ENCODE measurements around the gene ARL5C. TPM values are rescaled to one million over a fixed set of nuclear protein-coding genes. Genes with fewer than 3 reads are reported as not detected.

The ARL5C gene, protein sequence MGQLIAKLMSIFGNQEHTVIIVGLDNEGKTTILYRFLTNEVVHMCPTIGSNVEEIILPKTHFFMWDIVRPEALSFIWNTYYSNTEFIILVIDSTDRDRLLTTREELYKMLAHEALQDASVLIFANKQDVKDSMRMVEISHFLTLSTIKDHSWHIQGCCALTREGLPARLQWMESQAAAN
- not detected in 2 replicates for total RNA-seq

DNA sequence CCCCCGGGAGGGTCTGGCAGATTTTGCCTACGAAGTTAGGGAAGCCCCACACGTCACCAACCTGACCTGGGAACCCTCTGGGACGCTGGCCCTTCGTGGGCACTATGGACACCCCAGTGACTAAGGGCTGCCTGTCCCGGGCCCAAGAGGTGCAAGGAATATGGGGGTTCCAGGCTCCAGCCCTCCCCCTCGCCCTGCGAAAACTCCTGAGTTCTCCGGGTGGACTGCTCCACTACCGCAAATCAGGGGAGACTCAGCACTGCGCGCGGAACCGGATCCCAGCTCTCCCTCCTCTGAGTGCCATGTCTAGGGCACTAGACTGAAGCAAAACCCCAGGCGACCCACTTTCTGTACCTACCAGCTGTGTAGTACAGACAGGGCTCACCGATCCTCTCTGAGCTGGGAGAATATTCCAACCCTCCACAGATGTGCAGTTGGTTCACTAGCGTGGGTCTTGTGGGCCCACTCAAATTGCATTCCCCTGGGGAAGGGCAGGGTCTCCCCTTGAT lies at the start of gene ARL5C:
Gene ARL5C, minus strand, starts transcription at position 321 of the 509 bp plus-strand sequence. CDS start 401 bp downstream, outside the sequence.
- no peak for DNase-seq (ENCODE audit: extremely low read depth, low read depth, low spot score)

DNA sequence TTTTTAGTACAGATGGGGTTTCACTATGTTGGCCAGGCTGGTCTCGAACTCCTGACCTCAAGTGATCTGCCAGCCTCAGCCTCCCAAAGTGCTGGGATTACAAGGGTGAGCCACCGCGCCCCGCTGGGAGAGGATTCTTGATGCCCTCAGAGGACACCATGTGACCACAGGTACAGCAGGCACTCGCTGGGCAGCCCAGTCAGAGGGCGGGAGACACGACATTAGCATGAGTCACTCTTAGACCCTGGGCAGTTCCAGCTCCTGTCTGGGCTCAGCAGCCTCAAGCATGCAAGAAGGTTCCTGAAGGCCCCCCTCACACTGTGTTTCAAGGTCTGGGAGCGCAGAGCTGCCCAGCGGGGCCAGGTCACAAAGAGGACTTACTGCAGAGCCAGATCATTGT lies 47.9 kb upstream of the ARL5C start:
- DNase-seq (ENCODE audit: extremely low read depth, low read depth, low spot score): no peak

DNA sequence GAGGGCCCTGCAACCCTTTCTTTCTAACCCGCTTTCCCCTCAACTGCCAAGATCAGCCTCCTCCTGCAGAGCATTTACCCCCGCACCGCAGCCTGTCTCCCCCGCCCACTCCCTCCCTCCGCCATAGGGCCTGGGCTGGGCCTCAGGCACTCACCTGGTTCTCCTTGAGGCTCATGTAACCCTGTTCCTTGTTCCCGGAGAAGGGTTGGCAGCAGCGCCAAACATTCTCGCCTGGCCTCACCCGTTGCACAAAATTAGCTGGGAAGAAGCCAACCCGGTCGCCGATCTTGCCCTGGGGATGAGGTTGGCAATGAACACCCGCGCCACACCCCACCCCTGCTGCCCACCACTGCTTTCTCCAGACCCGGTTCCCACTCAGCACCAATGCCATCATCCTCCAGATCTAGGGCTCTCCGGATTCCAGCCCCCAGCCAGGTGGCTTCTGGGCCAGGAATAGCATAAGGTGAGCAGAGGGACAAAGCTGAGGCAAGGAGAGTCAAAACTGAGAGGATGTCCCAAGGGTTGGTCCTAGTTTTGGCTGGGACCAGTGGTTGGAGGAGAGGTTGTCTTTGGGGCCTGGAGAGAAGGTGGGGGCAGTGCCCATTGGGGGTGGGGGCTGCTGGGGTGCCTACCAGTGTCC lies 47.0 kb upstream of the ARL5C start:
- DNase-seq (ENCODE audit: extremely low read depth, low read depth, low spot score): no peak

DNA sequence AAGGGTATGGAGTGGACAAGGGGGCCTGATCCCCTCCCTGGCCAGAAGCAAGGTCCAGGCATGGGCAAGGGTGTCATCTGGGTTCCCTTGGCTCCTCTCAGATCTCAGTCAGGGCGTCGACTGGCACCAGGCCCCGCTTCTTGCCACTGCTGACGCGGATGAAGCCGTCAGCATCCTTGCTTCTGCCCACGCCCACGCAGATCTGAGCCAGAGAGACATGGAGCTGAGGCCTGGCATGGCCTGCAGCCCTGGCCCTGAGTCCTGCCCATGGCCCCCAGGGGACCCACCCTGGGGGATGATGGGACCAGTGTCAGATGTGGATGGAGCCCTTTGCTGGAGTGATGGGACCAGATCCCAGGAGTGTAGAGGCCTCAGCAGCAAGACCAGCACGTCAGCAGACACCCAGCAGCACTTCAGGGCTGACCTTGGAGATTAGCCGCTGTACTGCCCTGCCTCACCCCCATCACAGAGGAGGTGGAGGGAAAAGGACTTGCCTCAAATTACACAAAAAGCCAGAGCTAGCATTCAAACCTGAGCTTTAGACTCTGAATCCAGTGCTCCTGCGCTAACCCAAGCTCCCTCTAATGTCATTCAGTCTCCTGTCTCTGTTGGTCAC lies 46.3 kb upstream of the ARL5C start:
- DNase-seq (ENCODE audit: extremely low read depth, low read depth, low spot score): no peak

DNA sequence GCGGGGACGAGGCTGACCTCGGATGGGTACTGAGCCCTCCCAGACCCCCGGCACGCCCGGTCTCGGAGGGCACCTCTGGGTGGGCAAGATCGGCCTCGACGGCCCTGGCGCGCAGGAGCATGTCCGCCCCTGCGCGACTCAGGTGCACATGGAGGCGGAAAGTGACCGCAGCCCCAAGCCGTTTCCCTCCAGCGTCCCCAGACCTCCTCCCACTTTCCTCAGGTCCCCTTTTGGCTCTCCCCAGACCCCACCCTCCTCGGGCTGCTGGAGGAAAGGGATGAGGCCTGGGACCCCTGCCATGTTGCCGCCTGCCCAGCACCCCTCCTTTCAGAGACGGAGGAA lies 44.1 kb upstream of the ARL5C start:
- DNase-seq (ENCODE audit: extremely low read depth, low read depth, low spot score): no peak

DNA sequence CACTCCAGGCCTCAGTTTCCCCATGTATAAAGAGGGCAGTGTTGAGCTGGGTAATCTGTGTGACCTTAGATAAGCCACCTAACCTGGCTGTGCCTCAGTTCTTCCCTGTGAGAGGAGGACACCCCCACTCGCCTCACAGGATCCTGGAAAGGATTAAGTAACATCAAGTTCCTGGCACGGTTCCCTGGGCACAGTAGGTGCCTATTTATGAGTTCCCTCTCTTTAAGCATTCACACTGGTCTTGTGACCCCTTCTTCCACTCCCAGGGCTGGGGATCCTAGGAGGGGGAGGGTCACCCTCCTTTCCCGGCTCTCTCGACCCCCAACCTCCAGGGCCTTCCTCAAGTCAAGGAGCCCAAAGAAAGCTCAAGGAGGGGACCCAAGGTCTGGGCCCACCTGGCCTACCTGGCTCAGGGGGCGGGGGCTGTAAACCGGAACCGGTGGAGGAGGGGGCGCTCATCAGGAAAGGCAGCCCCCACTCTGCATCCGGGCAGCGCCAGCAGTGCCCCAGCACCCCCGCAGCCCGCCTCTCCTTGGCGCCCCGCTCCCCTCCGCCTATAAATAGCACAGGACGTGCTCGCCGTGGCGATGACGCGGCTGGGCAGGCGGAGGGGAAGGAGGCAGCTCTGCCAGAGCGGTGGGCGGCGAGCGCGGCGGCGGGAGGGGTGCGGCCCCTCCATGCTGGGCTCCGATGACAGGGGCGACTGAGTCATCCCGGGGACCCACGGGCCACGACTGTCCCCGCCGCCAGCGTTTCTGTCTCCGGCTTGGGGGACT lies 43.5 kb upstream of the ARL5C start:
- no peak for DNase-seq (ENCODE audit: extremely low read depth, low read depth, low spot score)

DNA sequence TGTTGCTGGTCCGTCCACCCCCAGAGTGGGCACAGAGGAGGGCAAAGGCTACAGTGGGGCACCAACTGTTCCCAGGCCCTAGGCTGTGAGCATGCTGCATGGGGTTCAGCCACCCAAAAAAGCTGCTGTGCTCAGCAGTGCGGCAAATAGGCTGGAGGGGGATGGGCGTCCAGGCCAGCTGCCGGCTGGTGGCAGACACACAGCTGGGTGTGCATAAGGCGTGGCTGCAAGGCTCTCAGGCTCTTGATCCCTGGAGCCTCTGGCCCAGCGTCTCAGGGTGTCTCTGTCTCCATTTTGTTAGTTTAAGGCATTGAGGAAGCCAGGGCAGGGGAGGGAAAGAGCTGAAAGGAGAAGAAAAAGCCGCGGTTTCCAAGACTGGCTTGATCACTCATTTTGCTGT lies 42.9 kb upstream of the ARL5C start:
- DNase-seq (ENCODE audit: extremely low read depth, low read depth, low spot score): no peak

DNA sequence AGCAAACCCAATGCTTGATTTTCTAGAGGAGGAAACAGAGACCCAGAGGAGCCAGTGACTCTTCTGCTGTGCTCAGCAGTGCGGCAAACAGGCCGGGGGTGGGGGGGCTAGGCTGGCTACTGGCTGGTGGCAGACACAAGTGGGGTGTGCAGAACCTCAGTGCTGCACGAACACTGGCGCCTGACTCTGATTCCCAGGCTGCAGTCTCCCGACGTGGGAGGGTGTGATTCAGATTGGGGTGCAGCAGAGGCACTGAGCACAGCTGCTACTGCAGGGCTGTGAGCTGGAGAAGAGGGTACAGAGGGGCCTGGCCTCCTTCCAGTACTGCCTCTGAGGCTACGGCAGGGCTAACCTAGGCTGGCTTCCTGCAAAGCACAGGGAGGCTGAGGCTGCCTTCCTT lies 42.2 kb upstream of the ARL5C start:
- DNase-seq (ENCODE audit: extremely low read depth, low read depth, low spot score): no peak

DNA sequence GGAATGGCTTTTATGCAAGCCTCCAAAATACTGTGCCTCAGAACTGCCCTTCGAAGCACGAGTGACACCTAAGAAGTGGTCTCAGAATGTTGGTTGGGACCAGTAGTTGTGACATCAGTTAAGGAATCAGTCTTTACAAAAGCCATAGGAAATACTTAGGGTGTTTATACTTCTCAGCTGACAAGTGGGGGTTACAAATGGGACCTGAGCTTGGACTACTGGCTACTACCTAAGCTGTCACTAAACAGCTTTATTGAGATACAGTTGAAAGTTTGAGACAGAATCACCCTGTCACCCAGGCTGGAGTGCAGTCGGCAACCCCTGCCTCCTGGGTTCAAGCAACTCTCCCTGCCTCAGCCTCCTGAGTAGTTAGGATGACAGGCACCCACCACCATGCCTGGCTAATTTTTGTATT lies 39.2 kb upstream of the ARL5C start:
- no peak for DNase-seq (ENCODE audit: extremely low read depth, low read depth, low spot score)

DNA sequence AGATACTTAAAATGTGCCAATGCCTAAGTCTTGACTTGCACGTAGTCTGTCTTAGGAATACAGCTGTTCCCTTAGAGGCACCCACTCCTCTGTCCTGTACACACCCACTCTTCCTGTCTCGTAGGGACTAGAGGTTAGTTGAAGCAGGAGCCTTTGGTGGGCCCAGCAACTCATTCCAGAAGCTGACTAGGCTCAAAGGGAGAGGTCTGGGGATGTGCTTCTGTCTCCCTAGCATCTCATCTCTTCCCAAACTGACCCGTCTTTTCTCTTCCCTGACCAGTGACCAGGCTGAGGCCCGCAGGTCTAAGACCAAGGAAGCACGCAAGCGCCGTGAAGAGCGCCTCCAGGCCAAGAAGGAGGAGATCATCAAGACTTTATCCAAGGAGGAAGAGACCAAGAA lies 38.3 kb upstream of the ARL5C start:
- DNase-seq (ENCODE audit: extremely low read depth, low read depth, low spot score): no peak

DNA sequence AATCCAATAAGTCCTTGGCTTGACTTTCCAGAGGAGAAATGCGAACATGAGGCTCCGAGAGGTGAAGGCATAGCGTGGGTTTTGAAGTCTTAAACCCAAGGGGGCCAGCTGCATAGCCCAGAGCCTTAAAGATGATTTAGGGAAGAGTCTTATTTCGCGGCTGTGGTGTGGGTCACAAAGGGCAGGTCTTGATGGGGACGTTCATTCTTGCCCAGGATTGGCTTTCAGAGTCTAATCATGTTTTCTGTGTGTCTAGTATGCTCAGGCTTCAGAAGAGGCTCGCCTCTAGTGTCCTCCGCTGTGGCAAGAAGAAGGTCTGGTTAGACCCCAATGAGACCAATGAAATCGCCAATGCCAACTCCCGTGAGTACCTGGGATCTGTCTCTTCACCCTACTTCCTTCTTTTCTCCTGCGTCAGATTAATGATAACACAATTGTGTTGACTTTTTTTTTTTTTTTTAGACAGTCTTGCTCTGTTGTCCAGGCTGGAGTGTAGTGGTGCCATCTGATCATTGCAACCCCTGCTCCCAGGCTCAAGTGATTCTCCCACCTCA lies 35.1 kb upstream of the ARL5C start:
- no peak for DNase-seq (ENCODE audit: extremely low read depth, low read depth, low spot score)

DNA sequence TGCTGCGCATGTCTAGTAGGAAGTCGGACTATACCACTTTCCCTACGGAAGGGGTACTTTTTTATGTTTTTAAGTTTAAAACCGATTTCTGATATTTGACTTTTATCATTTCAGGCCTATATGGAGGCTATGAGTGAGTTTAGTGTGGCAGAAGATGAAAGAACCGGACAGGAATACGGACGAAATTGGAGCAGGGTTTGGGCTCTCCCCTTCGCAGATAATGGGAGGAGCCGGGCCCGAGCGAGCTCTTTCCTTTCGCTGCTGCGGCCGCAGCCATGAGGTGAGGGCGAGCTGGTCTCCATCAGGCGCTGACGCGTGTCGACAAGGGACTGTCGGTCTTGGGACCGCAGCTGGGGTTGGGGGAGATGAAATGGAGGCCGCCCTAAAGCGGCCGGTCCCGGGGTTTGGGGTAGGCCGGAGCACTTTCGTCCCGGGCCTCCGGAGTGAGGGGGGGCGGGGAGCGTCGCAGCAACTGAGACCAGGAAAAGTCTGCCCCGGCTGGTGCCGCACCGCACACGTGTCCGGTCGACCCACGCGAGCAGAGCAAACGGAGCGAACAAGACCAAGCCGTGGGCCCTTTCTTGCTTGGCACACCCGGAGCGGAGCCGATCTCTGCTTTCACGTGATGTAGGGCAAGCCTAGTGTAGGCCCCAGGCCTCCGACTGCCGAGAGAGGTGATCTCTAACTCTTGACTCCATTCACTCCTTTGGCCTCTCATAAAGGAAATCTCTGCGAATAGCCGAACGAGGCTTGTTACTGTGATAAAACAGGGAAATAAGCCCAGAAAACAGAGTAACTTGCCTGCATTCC lies 34.3 kb upstream of the ARL5C start, which contains the start of gene RPL19:
Gene RPL19, plus strand, starts transcription at position 214 of the 810 bp plus-strand sequence. Its CDS starts 62 bp downstream, at position 276.
- peak; percentile 91 for DNase-seq (ENCODE audit: extremely low read depth, low read depth, low spot score)

DNA sequence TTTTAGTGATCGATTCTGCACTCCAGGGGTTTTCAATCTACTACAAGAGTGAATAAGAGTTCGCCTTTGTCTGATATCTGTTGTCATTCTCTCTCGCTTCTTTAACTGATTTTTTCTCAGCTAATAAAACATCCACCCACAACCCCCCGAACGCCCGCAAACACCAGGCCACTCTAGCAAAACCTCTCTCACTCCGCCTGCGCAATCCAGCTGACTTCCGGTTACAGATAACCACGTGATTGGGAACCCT lies 33.8 kb upstream of the ARL5C start:
- no peak for DNase-seq (ENCODE audit: extremely low read depth, low read depth, low spot score)

DNA sequence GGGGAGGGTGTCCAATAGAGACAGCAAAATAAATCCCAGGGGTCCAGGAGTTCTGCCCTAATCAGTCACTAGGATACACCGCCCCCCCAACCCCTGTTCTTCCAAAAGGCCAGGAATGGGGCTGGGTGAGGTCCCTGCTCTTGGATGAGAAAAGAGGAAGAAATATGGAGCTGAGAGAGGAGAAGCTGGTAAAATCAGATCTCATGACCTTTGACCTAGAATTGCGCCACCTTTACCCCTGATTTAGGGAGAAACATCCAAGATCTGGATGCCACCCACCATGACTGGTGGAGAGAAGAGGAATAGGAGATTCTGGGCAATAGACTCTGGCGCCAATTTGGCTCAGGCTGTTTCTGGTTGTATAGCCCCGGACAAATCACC lies 32.2 kb upstream of the ARL5C start:
- DNase-seq (ENCODE audit: extremely low read depth, low read depth, low spot score): no peak

DNA sequence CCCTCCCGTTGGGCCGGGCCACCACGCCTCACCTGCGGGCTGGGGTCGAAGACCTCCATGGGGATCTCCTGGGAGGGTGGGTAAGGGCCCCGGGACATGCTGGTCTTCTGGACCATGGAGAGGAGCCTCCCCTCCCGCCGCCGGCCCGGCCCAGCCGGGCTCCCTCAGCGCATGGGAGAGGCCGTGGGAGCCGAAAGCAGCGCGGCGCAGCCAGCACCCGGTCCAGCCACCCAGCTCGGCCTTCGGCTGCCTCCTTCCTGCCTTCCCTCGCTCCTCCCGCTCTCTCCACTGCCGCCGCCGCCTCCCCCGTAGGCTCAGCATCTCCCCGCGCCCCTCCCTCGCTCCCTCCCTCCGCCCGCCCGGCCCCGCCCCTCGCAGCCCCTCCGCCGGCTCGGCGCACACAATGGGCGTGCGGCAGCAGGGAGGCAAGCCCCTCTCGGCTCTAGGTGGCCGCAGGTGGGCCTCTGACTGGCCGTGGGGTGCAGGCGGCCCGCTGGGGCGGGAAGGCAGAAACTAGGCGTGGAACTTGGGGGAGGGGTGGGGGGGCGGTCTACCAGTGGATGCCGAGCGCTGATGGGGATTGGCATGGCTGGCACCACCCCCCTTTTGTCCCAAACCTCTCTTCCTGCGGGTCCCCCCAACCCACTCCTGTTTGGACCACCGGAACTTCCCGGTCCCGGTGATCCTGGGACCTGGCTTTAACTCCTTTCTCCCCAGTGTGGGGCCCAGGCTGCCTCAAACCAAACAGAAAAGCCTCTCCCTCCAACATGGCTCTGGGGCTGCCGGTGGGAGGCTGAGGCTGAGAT lies 31.6 kb upstream of the ARL5C start, which contains the start of gene CACNB1:
Gene CACNB1, minus strand, starts transcription at position 290 of the 806 bp plus-strand sequence. Its CDS starts 174 bp downstream, at position 116.
- no peak for DNase-seq (ENCODE audit: extremely low read depth, low read depth, low spot score)

DNA sequence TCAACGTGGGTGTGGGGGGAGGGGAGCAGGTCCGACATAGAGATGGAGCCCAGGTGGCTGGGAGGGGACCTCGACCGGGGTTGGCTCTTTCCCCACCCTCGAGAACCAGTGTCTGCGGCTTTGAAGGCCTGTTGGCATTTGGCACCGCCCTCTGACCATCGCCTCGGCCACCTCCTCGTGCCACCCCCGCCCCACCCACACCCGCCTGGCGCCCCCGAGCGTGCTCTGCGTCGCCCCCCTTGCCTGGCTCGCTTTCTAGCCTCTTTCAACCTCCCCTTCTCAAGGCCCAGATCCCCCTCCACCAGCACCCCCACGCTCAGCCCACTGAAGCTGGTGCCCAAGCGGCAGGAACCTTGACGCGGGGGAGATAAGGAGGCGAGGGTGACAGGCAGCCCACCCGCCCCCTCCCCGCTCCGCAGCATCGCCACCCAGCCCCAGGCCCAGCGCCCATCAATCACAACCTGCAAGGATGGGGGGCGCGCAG lies 30.9 kb upstream of the ARL5C start:
- no peak for DNase-seq (ENCODE audit: extremely low read depth, low read depth, low spot score)

DNA sequence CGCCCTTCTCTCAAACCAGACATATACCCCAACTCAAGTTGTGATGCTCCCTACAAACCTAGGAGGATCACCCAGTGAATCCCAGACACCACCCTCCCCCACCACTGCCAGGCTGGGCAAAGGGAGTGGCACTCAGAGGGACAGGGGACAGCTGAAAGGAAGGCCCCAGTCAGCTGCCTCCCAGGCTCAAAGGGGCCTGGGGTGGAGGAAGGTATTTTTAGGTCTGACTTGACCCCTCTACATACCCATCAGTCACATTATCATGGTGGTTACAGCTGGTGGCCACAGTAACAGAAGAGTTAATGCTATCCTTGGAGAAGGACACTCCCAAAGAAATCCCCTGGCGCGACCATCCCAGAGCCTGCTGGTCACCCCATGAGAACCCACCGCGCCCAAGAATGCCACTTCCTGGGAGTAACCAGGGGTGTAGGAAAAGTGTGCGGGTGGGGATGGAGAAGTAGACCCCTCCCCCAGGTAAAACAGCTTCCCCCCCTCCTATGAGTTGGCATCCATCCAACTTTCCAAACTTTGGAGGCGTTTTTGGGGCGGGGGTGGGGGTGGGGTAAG lies 30.4 kb upstream of the ARL5C start:
- no peak for DNase-seq (ENCODE audit: extremely low read depth, low read depth, low spot score)

DNA sequence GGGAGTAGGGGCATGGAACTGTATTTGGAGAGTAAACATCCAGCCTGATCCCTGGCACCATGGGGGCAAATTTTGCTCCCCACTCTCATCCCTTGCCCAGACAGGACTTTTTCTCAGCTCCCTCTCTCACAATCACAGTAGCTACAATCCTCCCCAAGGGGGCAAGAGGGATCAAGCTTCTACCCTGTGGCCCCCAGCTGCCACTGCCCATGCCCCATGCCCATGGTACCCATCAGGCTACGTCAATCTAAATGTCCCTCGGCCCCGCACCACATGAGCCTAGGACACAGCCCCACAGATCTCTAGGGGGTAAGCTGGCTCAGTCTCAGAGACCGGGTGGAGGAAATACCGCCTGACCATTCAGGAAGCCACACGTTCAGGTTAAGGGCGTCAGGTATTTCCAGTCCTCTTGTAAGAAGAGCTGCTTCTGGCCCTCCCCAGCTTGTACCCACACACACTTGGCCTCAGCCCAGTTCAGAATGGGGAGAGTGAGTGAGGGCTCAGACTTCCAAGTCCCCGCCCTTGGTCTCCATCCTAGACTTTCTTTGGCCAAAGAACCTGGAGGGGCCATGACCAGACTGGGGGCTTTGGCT lies 29.7 kb upstream of the ARL5C start:
- no peak for DNase-seq (ENCODE audit: extremely low read depth, low read depth, low spot score)

Data from glomerular endothelial cell (primary cell).